Gastroesophageal sphincter (tissue), 4 donors: ENCODE data around the gene PIP5K1C. TPM values are rescaled to one million over a fixed set of nuclear protein-coding genes. Genes with fewer than 3 reads are reported as not detected.

Source experiments
- ATAC-seq: fragments of 150-250 bp; one replicate; pipeline ENCODE4 v1.9.1; 2016; ENCODE audit warnings: mild to moderate bottlenecking, moderate library complexity
- H3K27ac ChIP-seq, 4 donors: fragments of 200-600 bp; sonication (generic) in 3 of 4; 1 replicate in 3 of 4; 2 replicates in 1 of 4; pipeline ENCODE4 v1.5.1; 2016 to 2019
- H3K27me3 ChIP-seq: fragments of 200-600 bp; sonication (generic); one replicate; pipeline ENCODE4 v1.5.1; 2019
- H3K36me3 ChIP-seq, 2 donors: fragments of 200-600 bp; sonication (generic); one replicate each; pipeline ENCODE4 v1.5.1; 2019; ENCODE audit warnings: control low read depth in 1 of 2
- H3K4me1 ChIP-seq, 3 donors: fragments of 200-600 bp; sonication (generic); 1 replicate in 2 of 3; 2 replicates in 1 of 3; pipeline ENCODE4 v1.5.1; 2016 to 2019; ENCODE audit warnings: control low read depth in 2 of 3
- H3K4me3 ChIP-seq, 2 donors: fragments of 200-600 bp; sonication (generic); one replicate each; pipeline ENCODE4 v1.5.1; 2019; ENCODE audit warnings: mild to moderate bottlenecking in 1 of 2, moderate library complexity in 1 of 2
- H3K9me3 ChIP-seq, 3 donors: fragments of 200-600 bp; sonication (generic); one replicate each; pipeline ENCODE4 v1.5.1; 2017 to 2019; ENCODE audit warnings: control low read depth in 2 of 3
- CTCF ChIP-seq, 4 experiments: fragments of 200-600 bp in 2 of 4; fragments of 450-650 bp in 2 of 4; sonication (generic) in 1 of 4; IDR thresholded peaks; one replicate each; pipeline ENCODE4 v1.5.1; 2017 to 2019; ENCODE audit warnings: antibody characterized with exemption in 4 of 4, mild to moderate bottlenecking in 2 of 4, moderate library complexity in 2 of 4
- EP300 ChIP-seq: sonication (generic); formaldehyde crosslinking; IDR thresholded peaks from one replicate; pipeline ENCODE4 v1.6.1; 2017; ENCODE audit warnings: antibody characterized with exemption, mild to moderate bottlenecking
- POLR2A ChIP-seq, 2 donors: fragments of 450-650 bp; IDR thresholded peaks; one replicate each; pipeline ENCODE4 v1.6.1; 2017; ENCODE audit warnings: antibody characterized with exemption in 2 of 2, mild to moderate bottlenecking in 2 of 2, moderate library complexity in 1 of 2
- POLR2AphosphoS5 ChIP-seq: sonication (generic); formaldehyde crosslinking; IDR thresholded peaks from one replicate; pipeline ENCODE4 v1.6.1; 2017; ENCODE audit warnings: antibody characterized with exemption
- WGBS, 2 donors: methylation state at CpG; one replicate each; pipeline ENCODE4 v1.1.5; 2018; ENCODE audit warnings: low coverage in 1 of 2; 5-methylcytosine and 5-hydroxymethylcytosine counted together
- total RNA-seq, 4 donors: library from RNA; depleted of rRNA; stranded (reverse); fragments of >200 nt; gene quantifications; one replicate each; pipeline ENCODE4 v1.1.0, GENCODE V29; 2016

PIP5K1C gene
- total RNA-seq, 4 donors from 2014 or later, result 50.8 to 165 (median 61.5) TPM

GRCh38 chr19:3734310-3734600 lies 34.0 kb upstream of the PIP5K1C start:
- TF ChIP-seq POLR2A (IDR thresholded peaks at IDR 0.05) (no peak), POLR2AphosphoS5 (no peak), CTCF (IDR thresholded peaks at IDR 0.05) (no peak), EP300 (no peak)
- H3K9me3 ChIP-seq, result peaks cover 0 to 1% (median 0%) of the 10 kb centered on the region in 3 donors
- 81 to 84% methylated on average over 5 to 11 of the region's 14 CpGs for WGBS, 2 donors
- peaks cover 32% of the 10 kb centered on the region for H3K27me3 ChIP-seq
- no peaks in the 10 kb centered on the region for H3K4me1 ChIP-seq
- no peak overlapping the region for H3K4me3 ChIP-seq
- ATAC-seq, result no peak
- no peaks in the 10 kb centered on the region for H3K36me3 ChIP-seq
- no peak overlapping the region for H3K27ac ChIP-seq

GRCh38 chr19:3733549-3734309 lies 33.5 kb upstream of the PIP5K1C start:
- Histone ChIP-seq H3K27me3 (peaks cover 29% of the 10 kb centered on the region), H3K4me3 (no peak overlapping the region), H3K36me3 (no peaks in the 10 kb centered on the region), H3K27ac (no peak overlapping the region), H3K9me3 (peaks cover 0 to 5% (median 0%) of the 10 kb centered on the region in 3 donors), H3K4me1 (no peaks in the 10 kb centered on the region)
- no peak for ATAC-seq
- TF ChIP-seq POLR2A (IDR thresholded peaks at IDR 0.05) (no peak), CTCF (IDR thresholded peaks at IDR 0.05) (no peak), POLR2AphosphoS5 (no peak), EP300 (no peak)
- WGBS, 2 donors, result 60 to 69% methylated on average over 1 to 14 of the region's 20 CpGs

GRCh38 chr19:3732108-3732507 lies 31.8 kb upstream of the PIP5K1C start:
- no CpG with 5 or more reads among the region's 1 CpG for WGBS, 2 donors
- H3K9me3 ChIP-seq, result peaks cover 0 to 5% (median 0%) of the 10 kb centered on the region in 3 donors
- no peaks in the 10 kb centered on the region for H3K36me3 ChIP-seq
- no peak for ATAC-seq
- H3K4me3 ChIP-seq, result no peak overlapping the region
- TF ChIP-seq POLR2A (IDR thresholded peaks at IDR 0.05) (no peak), CTCF (IDR thresholded peaks at IDR 0.05) (no peak), POLR2AphosphoS5 (no peak), EP300 (no peak)
- no peak overlapping the region for H3K27ac ChIP-seq
- H3K27me3 ChIP-seq, result peaks cover 21% of the 10 kb centered on the region
- no peaks in the 10 kb centered on the region for H3K4me1 ChIP-seq

GRCh38 chr19:3730457-3730958 lies 30.2 kb upstream of the PIP5K1C start:
- Histone ChIP-seq H3K27ac (no peak overlapping the region), H3K4me3 (no peak overlapping the region), H3K9me3 (peaks cover 0 to 5% (median 0%) of the 10 kb centered on the region in 3 donors), H3K4me1 (no peaks in the 10 kb centered on the region), H3K36me3 (no peaks in the 10 kb centered on the region), H3K27me3 (peaks cover 17% of the 10 kb centered on the region)
- no peak for ATAC-seq
- TF ChIP-seq POLR2A (IDR thresholded peaks at IDR 0.05) (no peak), CTCF (IDR thresholded peaks at IDR 0.05) (no peak), POLR2AphosphoS5 (no peak), EP300 (no peak)
- WGBS, 2 donors, result 93% methylated on average over 4 of the region's 32 CpGs; no CpG with 5 or more reads in 1 of the 2 donors
